Loucy (cell line): ENCODE data around the gene DISP3.

Source experiments
- H2AFZ ChIP-seq: fragments of 200-600 bp; sonication (generic); 2 replicates; pipeline ENCODE4 v1.6.0; 2016; ENCODE audit warnings: antibody characterized with exemption, mild to moderate bottlenecking, low read length, moderate library complexity
- H3F3A ChIP-seq: fragments of 200-600 bp; 2 replicates; pipeline ENCODE4 v1.6.0; 2016; ENCODE audit warnings: antibody characterized with exemption, low read depth, mild to moderate bottlenecking
- H3K27me3 ChIP-seq: fragments of 200-600 bp; sonication (generic); 2 replicates; pipeline ENCODE4 v1.6.1; 2014; ENCODE audit warnings: low read length, mild to moderate bottlenecking; ENCODE audit not compliant: insufficient read depth, poor library complexity, severe bottlenecking
- H3K36me3 ChIP-seq: fragments of 200-600 bp; sonication (generic); 2 replicates; pipeline ENCODE4 v1.6.1; 2016; ENCODE audit warnings: low read length; ENCODE audit not compliant: insufficient read depth
- H3K4me1 ChIP-seq: fragments of 200-600 bp; sonication (generic); 2 replicates; pipeline ENCODE4 v1.5.1; 2014; ENCODE audit warnings: low read length, mild to moderate bottlenecking; ENCODE audit not compliant: insufficient read depth, poor library complexity, severe bottlenecking
- H3K4me2 ChIP-seq: fragments of 200-600 bp; sonication (generic); 2 replicates; pipeline ENCODE4 v1.6.0; 2014; ENCODE audit warnings: antibody characterized with exemption, low read length, low read depth, mild to moderate bottlenecking; ENCODE audit not compliant: poor library complexity, severe bottlenecking
- H3K4me3 ChIP-seq: fragments of 200-600 bp; sonication (generic); 2 replicates; pipeline ENCODE4 v1.5.1; 2014; ENCODE audit warnings: low read length, mild to moderate bottlenecking, mixed read lengths; ENCODE audit not compliant: poor library complexity, severe bottlenecking
- H3K79me2 ChIP-seq: fragments of 200-600 bp; sonication (generic); 2 replicates; pipeline ENCODE4 v1.6.1; 2014; ENCODE audit warnings: low read length; ENCODE audit not compliant: insufficient read depth
- H3K9ac ChIP-seq: fragments of 200-600 bp; sonication (generic); 2 replicates; pipeline ENCODE4 v1.6.0; 2014; ENCODE audit warnings: mild to moderate bottlenecking, low read depth, low read length, moderate library complexity; ENCODE audit not compliant: poor library complexity, severe bottlenecking
- H3K9me2 ChIP-seq: fragments of 200-600 bp; sonication (generic); replicated peaks from 2 replicates; pipeline ENCODE4 v1.6.1; 2016; ENCODE audit warnings: low read depth, low read length, mixed read lengths
- H3K9me3 ChIP-seq: fragments of 200-600 bp; sonication (generic); 2 replicates; pipeline ENCODE4 v1.6.1; 2014; ENCODE audit warnings: mild to moderate bottlenecking, antibody characterized with exemption, low read length, low read depth; ENCODE audit not compliant: insufficient read depth
- H4K20me1 ChIP-seq: fragments of 200-600 bp; sonication (generic); 2 replicates; pipeline ENCODE4 v1.6.0; 2014; ENCODE audit warnings: antibody characterized with exemption, low read length, mild to moderate bottlenecking; ENCODE audit not compliant: insufficient read depth, poor library complexity, severe bottlenecking
- CTCF ChIP-seq: fragments of 200-600 bp; sonication (generic); conservative IDR thresholded peaks from 2 replicates; pipeline ENCODE4 v1.5.1; 2014; ENCODE audit warnings: mild to moderate bottlenecking, antibody characterized with exemption, low read length
- EZH2phosphoT487 ChIP-seq: fragments of 200-600 bp; IDR thresholded peaks from 2 replicates; pipeline ENCODE4 v1.6.1; 2018; ENCODE audit warnings: antibody characterized with exemption, mild to moderate bottlenecking, moderate library complexity, borderline replicate concordance

The DISP3 gene

GRCh38 chr1:11485191-11485590 lies 6.2 kb downstream of the DISP3 start:
- Histone ChIP-seq H3K9me2 (no peaks in the 10 kb centered on the region), H3K27me3 (no peaks in the 10 kb centered on the region), H2AFZ (no peak overlapping the region), H3K9me3 (no peaks in the 10 kb centered on the region), H3K4me3 (no peak overlapping the region), H3K79me2 (no peaks in the 10 kb centered on the region), H3K9ac (no peak overlapping the region), H3K4me2 (no peak overlapping the region), H3K36me3 (no peaks in the 10 kb centered on the region), H3F3A (no peaks in the 10 kb centered on the region), H3K4me1 (no peaks in the 10 kb centered on the region), H4K20me1 (no peaks in the 10 kb centered on the region)
- TF ChIP-seq EZH2phosphoT487: no peak
- TF ChIP-seq CTCF: no peak

GRCh38 chr1:11486231-11487009 lies 7.5 kb downstream of the DISP3 start:
- Histone ChIP-seq H3K4me3 (no peak overlapping the region), H3K4me1 (no peaks in the 10 kb centered on the region), H3K9me2 (no peaks in the 10 kb centered on the region), H3K79me2 (no peaks in the 10 kb centered on the region), H3K27me3 (no peaks in the 10 kb centered on the region), H3K9ac (no peak overlapping the region), H3K9me3 (no peaks in the 10 kb centered on the region), H3K4me2 (no peak overlapping the region), H2AFZ (no peak overlapping the region), H4K20me1 (no peaks in the 10 kb centered on the region), H3K36me3 (no peaks in the 10 kb centered on the region), H3F3A (no peaks in the 10 kb centered on the region)
- TF ChIP-seq EZH2phosphoT487: no peak
- TF ChIP-seq CTCF: no peak

DNA sequence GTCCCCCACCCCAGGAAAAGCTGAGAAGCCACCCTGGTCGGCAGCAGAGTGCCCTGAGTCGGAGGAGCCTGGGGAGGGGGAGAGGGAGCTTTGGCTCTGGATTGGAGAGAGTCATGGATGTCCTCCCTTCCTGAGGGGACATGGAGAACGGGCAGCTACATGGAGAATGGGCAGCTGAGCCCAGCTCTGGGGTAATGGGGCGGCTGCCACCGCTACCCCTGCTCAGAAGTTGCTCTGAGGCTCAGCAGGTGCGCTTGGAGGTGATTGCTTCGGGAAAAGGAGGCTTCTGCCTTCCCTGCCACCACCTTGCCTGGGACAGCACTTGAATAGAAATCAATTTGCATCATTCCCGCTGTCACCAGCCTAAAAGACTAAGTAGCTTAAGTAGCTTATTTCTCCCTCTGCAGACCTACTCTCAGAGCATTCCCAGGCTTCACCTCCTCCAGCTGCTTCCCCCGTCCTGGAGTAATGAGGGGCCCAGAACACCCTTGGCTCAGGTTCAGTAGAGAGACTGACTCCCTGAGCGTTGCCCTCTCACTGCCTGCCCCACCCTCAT lies 8.3 kb downstream of the DISP3 start:
- H3K9ac ChIP-seq: no peak overlapping the region
- TF ChIP-seq EZH2phosphoT487: no peak
- no peak for TF ChIP-seq CTCF
- H4K20me1 ChIP-seq: no peaks in the 10 kb centered on the region
- H3K27me3 ChIP-seq: no peaks in the 10 kb centered on the region
- H3K79me2 ChIP-seq: no peaks in the 10 kb centered on the region
- no peaks in the 10 kb centered on the region for H3K36me3 ChIP-seq
- no peaks in the 10 kb centered on the region for H3K4me1 ChIP-seq
- H3K9me2 ChIP-seq: no peaks in the 10 kb centered on the region
- no peak overlapping the region for H3K4me2 ChIP-seq
- no peak overlapping the region for H2AFZ ChIP-seq
- no peak overlapping the region for H3K4me3 ChIP-seq
- no peaks in the 10 kb centered on the region for H3F3A ChIP-seq
- no peaks in the 10 kb centered on the region for H3K9me3 ChIP-seq
